ENCODE measurements around the gene BTC. TPM values are rescaled to one million over a fixed set of nuclear protein-coding genes. Genes with fewer than 3 reads are reported as not detected.

BTC gene
- polyA plus RNA-seq, 1 donor from 2014 or later, result not detected

DNA sequence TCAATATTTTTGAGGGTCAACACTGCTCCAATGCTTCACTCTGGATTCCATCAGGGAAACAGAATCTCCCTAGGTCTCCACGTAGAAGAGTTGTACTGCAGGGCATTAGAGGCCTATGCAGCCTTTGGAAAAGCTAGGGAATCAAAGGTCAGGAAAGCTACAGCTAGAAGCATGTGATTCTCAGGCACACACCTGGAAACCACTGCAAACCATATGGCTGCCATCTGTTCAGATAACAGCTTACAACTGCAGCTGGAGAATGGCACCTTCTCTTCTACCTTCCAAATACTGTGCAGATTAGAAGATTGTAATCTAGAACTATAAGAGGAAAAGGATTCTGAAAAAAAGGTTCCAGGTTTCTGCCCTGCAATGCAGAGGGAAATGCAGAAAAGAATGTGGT lies 60.6 kb downstream of the BTC start:
- no peak for TF ChIP-seq SMC3 (conservative IDR thresholded peaks at IDR 0.05; ENCODE audit: poor library complexity)
- TF ChIP-seq EZH2 (IDR thresholded peaks at IDR 0.05; ENCODE audit: borderline replicate concordance, insufficient read depth, low read length, poor library complexity, severe bottlenecking), result no peak
- TF ChIP-seq, protein P1, sequence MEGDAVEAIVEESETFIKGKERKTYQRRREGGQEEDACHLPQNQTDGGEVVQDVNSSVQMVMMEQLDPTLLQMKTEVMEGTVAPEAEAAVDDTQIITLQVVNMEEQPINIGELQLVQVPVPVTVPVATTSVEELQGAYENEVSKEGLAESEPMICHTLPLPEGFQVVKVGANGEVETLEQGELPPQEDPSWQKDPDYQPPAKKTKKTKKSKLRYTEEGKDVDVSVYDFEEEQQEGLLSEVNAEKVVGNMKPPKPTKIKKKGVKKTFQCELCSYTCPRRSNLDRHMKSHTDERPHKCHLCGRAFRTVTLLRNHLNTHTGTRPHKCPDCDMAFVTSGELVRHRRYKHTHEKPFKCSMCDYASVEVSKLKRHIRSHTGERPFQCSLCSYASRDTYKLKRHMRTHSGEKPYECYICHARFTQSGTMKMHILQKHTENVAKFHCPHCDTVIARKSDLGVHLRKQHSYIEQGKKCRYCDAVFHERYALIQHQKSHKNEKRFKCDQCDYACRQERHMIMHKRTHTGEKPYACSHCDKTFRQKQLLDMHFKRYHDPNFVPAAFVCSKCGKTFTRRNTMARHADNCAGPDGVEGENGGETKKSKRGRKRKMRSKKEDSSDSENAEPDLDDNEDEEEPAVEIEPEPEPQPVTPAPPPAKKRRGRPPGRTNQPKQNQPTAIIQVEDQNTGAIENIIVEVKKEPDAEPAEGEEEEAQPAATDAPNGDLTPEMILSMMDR (IDR thresholded peaks at IDR 0.05; ENCODE audit: poor library complexity, severe bottlenecking), result no peak
- TF ChIP-seq, protein P2, sequence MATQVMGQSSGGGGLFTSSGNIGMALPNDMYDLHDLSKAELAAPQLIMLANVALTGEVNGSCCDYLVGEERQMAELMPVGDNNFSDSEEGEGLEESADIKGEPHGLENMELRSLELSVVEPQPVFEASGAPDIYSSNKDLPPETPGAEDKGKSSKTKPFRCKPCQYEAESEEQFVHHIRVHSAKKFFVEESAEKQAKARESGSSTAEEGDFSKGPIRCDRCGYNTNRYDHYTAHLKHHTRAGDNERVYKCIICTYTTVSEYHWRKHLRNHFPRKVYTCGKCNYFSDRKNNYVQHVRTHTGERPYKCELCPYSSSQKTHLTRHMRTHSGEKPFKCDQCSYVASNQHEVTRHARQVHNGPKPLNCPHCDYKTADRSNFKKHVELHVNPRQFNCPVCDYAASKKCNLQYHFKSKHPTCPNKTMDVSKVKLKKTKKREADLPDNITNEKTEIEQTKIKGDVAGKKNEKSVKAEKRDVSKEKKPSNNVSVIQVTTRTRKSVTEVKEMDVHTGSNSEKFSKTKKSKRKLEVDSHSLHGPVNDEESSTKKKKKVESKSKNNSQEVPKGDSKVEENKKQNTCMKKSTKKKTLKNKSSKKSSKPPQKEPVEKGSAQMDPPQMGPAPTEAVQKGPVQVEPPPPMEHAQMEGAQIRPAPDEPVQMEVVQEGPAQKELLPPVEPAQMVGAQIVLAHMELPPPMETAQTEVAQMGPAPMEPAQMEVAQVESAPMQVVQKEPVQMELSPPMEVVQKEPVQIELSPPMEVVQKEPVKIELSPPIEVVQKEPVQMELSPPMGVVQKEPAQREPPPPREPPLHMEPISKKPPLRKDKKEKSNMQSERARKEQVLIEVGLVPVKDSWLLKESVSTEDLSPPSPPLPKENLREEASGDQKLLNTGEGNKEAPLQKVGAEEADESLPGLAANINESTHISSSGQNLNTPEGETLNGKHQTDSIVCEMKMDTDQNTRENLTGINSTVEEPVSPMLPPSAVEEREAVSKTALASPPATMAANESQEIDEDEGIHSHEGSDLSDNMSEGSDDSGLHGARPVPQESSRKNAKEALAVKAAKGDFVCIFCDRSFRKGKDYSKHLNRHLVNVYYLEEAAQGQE (IDR thresholded peaks at IDR 0.05; ENCODE audit: borderline replicate concordance), result no peak
- TF ChIP-seq EP300 (conservative IDR thresholded peaks at IDR 0.05; ENCODE audit: poor library complexity, severe bottlenecking), result no peak
- TF ChIP-seq TAF1 (IDR thresholded peaks at IDR 0.05; ENCODE audit: low read depth), result no peak
- no peak for TF ChIP-seq POLR2AphosphoS5 (IDR thresholded peaks at IDR 0.05)
- no peak for TF ChIP-seq RAD21 (conservative IDR thresholded peaks at IDR 0.05)
- no peak for TF ChIP-seq MXI1 (conservative IDR thresholded peaks at IDR 0.05; ENCODE audit: poor library complexity, severe bottlenecking)
- Histone ChIP-seq H3K27ac (ENCODE audit: low read length) (no peak overlapping the region), H3K36me3 (ENCODE audit: insufficient read depth, low read length) (no peaks in the 10 kb centered on the region), H3K79me2 (replicated peaks; ENCODE audit: insufficient read depth, low read length) (no peaks in the 10 kb centered on the region), H3K9me2 (ENCODE audit: insufficient read depth, low read length) (no peaks in the 10 kb centered on the region), H3F3A (ENCODE audit: insufficient read depth, low read length, poor library complexity, severe bottlenecking) (no peaks in the 10 kb centered on the region), H3K9ac (ENCODE audit: low read length) (no peak overlapping the region), H4K20me1 (ENCODE audit: insufficient read depth) (no peaks in the 10 kb centered on the region), H3K9me3 (ENCODE audit: low read length) (no peaks in the 10 kb centered on the region), H3K4me2 (ENCODE audit: low read length) (no peak overlapping the region), H2AFZ (ENCODE audit: low read depth, low read length) (no peak overlapping the region), H3K27me3 (ENCODE audit: insufficient read depth, low read depth, low read length) (no peaks in the 10 kb centered on the region), H3K4me3 (ENCODE audit: low read length) (no peak overlapping the region)

DNA sequence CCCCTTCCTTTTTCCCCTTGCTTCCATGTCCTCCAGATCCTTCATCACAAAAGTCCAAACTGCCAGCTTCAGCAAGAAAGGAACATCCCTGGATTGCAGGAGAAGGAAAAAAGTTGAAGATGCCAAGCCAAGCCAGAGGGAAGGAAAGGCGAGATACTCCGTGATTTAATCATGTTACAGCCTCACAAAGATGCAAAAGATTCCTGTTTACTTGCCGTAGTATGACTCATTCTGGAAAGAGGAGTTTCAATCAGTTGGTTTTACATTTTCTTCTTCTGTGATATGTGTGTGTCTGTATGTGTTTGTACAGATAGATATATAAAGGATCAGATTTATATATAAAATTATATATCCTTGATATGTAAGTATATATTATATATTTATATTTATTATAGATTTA lies 69.3 kb downstream of the BTC start:
- no peaks in the 10 kb centered on the region for H3K27me3 ChIP-seq (ENCODE audit: insufficient read depth, low read depth, low read length)
- H3K36me3 ChIP-seq (ENCODE audit: insufficient read depth, low read length), result no peaks in the 10 kb centered on the region
- H3K4me2 ChIP-seq (ENCODE audit: low read length), result no peak overlapping the region
- H3F3A ChIP-seq (ENCODE audit: insufficient read depth, low read length, poor library complexity, severe bottlenecking), result no peaks in the 10 kb centered on the region
- no peak overlapping the region for H3K27ac ChIP-seq (ENCODE audit: low read length)
- H2AFZ ChIP-seq (ENCODE audit: low read depth, low read length), result no peak overlapping the region
- H3K9me3 ChIP-seq (ENCODE audit: low read length), result no peaks in the 10 kb centered on the region
- H3K4me3 ChIP-seq (ENCODE audit: low read length), result no peak overlapping the region
- no peak for TF ChIP-seq EZH2 (IDR thresholded peaks at IDR 0.05; ENCODE audit: borderline replicate concordance, insufficient read depth, low read length, poor library complexity, severe bottlenecking)
- H3K79me2 ChIP-seq (replicated peaks; ENCODE audit: insufficient read depth, low read length), result no peaks in the 10 kb centered on the region
- no peaks in the 10 kb centered on the region for H4K20me1 ChIP-seq (ENCODE audit: insufficient read depth)
- H3K9me2 ChIP-seq (ENCODE audit: insufficient read depth, low read length), result no peaks in the 10 kb centered on the region
- H3K9ac ChIP-seq (ENCODE audit: low read length), result no peak overlapping the region

DNA sequence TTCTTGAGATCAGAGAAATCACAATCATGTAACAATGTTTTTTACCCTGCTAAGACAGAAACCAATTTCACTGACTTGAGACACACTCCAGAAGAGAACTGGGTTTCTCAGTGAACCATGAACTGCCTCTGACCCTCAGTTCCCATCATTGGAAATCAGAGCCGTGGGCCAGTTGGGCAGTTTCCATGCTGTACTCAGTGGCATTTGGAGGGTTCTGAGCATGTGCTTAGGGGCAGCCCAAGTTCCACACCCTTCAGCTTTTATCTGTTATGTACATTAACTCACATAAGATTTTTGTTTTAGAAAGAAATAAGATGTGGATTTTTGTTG lies 77.9 kb downstream of the BTC start:
- Histone ChIP-seq H3K27me3 (ENCODE audit: insufficient read depth, low read depth, low read length) (no peaks in the 10 kb centered on the region), H3K9me3 (ENCODE audit: low read length) (no peaks in the 10 kb centered on the region), H3K4me2 (ENCODE audit: low read length) (no peak overlapping the region), H4K20me1 (ENCODE audit: insufficient read depth) (no peaks in the 10 kb centered on the region), H3K9me2 (ENCODE audit: insufficient read depth, low read length) (no peaks in the 10 kb centered on the region), H3K36me3 (ENCODE audit: insufficient read depth, low read length) (no peaks in the 10 kb centered on the region), H3K27ac (ENCODE audit: low read length) (no peak overlapping the region), H3K9ac (ENCODE audit: low read length) (no peak overlapping the region), H2AFZ (ENCODE audit: low read depth, low read length) (no peak overlapping the region), H3K4me3 (ENCODE audit: low read length) (no peak overlapping the region), H3F3A (ENCODE audit: insufficient read depth, low read length, poor library complexity, severe bottlenecking) (no peaks in the 10 kb centered on the region), H3K79me2 (replicated peaks; ENCODE audit: insufficient read depth, low read length) (no peaks in the 10 kb centered on the region)
- TF ChIP-seq SMC3 (conservative IDR thresholded peaks at IDR 0.05; ENCODE audit: poor library complexity) (no peak), EP300 (conservative IDR thresholded peaks at IDR 0.05; ENCODE audit: poor library complexity, severe bottlenecking) (no peak), RAD21 (conservative IDR thresholded peaks at IDR 0.05) (no peak), TAF1 (IDR thresholded peaks at IDR 0.05; ENCODE audit: low read depth) (no peak), MXI1 (conservative IDR thresholded peaks at IDR 0.05; ENCODE audit: poor library complexity, severe bottlenecking) (no peak), POLR2AphosphoS5 (IDR thresholded peaks at IDR 0.05) (no peak), EZH2 (IDR thresholded peaks at IDR 0.05; ENCODE audit: borderline replicate concordance, insufficient read depth, low read length, poor library complexity, severe bottlenecking) (no peak)
- TF ChIP-seq, protein P1 (IDR thresholded peaks at IDR 0.05; ENCODE audit: poor library complexity, severe bottlenecking), result no peak
- TF ChIP-seq, protein P2 (IDR thresholded peaks at IDR 0.05; ENCODE audit: borderline replicate concordance), result no peak

Data from neural cell (in vitro differentiated cells).